Measurements from ENCODE around the gene ADAMTS14.

GRCh38 chr10:70760271-70760787 is 88.0 kb downstream of the ADAMTS14 start:
- TF ChIP-seq POLR2AphosphoS5 (IDR thresholded peaks at IDR 0.05; ENCODE audit: borderline replicate concordance, low read depth, low read length): no peak
- TF ChIP-seq EZH2 (IDR thresholded peaks at IDR 0.05): no peak
